Fibroblast of the conjunctiva (primary cell): ENCODE results near the gene UNC5A.

Source experiments
- DNase-seq: peaks from one replicate; pipeline ENCODE4 v3.0.0-alpha.2; 2010; ENCODE audit warnings: low read depth

UNC5A gene

DNA sequence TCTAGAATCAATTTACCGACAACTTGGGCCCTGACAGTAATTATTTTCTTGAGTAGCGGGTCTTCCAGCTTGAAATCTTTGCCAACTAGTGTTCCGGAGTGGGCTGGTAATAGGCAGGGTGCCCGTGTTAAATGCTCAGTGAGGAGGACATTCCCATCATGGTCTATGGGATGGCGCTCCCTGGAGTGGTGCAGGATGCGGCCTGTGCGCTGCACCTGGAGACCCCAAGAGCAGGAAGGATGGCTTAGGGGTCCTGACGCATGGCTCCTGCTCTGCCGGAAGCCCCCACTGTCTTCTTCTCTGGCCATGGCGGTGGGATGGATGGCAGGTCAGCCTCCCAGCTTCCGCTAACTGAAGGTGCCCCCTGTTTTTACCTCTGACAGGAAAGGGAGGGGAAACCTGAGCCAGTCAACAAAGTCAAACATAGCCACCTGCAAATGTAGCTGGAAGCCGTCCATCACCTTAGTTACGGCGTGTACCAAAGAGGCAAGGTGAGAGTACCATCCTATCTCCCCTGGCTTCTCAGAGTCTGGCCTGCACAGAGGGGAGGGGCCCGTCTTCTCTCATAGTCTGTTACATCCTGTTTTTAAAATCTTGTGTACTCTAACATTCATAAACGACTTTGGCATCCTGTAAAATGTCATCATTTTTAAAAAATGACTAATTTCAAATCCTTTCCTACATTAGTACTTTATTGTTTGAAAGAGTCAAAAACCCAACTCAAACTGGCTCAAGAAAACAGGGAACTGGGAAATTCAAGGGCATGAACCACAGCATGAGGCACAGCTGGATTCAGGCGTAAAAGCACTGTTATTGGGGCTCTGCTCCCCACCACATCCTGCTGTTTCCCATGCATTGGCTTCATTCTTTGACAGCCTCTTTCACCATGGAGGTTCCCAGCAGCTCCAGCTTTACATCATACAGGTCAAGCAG, 28.5 kb upstream of the UNC5A start:
- DNase-seq = no peak

- DNase-seq = peak; percentile 27
Measured at GRCh38 chr5:176784218-176785165, 25.9 kb upstream of the UNC5A start.

- no peak for DNase-seq
Measured at GRCh38 chr5:176785184-176786145, 24.9 kb upstream of the UNC5A start.

DNA sequence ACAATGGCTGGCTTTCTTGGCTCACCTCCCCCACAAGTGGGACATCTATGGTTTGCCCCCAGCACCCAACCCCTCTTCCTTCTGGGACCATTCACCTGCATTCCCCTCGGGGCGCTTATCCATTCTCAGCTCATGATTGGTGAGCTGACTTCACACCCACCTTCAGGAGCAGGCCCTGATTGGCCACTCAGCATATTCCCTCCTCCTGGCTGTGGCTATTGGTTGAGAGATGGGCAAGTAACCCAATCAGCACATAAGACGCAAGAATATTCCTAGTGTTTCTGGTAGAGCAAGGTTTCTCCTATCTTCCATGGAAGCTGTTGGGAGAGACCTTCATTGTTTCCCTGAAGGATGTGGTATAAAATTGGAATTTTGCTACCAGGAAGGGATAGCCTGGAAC, 22.7 kb upstream of the UNC5A start:
- DNase-seq = no peak

- DNase-seq = no peak
Measured at GRCh38 chr5:176788091-176788490, 22.3 kb upstream of the UNC5A start.

- no peak for DNase-seq
Measured at GRCh38 chr5:176788941-176789872, 21.2 kb upstream of the UNC5A start.

- DNase-seq = no peak
Measured at GRCh38 chr5:176789873-176790615, 20.3 kb upstream of the UNC5A start.

DNA sequence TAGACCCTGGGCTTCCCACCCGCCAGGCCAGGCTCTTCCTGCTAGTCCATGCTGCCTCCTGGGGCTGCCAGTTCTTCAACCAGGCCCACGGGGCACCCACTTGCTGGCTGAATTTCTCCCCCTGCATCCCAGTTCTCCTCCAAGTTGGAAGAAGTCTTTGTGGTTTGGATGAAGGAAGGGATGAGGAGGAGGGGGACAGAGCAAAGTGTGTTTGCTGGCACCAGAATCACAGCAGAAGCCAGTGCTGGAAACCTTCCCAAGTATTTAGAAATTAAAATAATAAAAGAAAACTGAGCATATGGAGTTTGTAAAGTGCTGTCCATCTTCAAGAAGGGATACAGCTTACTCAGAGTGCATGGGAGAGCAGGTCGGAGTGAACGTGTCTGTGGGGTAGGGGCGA, 19.4 kb upstream of the UNC5A start:
- DNase-seq = no peak

GRCh38 chr5:176792655-176793342, 17.6 kb upstream of the UNC5A start:
- DNase-seq = no peak

- no peak for DNase-seq
Measured at GRCh38 chr5:176793343-176793699, 17.0 kb upstream of the UNC5A start.

GRCh38 chr5:176793736-176794135, 16.6 kb upstream of the UNC5A start:
- no peak for DNase-seq

DNA sequence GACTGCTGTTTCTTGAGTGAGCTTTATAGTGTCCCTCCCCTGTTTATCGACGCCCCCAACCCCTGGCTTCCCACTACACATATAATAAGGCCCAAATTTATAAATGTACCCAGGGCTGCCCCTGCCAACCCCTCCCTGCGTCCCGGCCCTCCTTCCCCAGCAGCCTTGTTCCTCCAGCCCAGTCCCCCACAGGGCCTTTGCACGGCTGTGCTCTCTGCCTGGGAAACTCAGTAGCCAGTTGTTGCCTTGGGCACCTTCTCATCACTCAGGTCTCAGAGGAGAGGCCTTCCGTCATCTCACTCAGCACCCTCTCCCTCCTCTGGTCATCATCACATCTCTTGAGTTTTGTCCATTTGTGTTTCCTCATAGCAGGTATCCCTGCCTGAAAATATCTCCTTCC, 15.8 kb upstream of the UNC5A start:
- no peak for DNase-seq

- DNase-seq = no peak
Measured at GRCh38 chr5:176796411-176796810, 13.9 kb upstream of the UNC5A start.

GRCh38 chr5:176796970-176797369, 13.4 kb upstream of the UNC5A start:
- DNase-seq = no peak

GRCh38 chr5:176797456-176798050, 12.8 kb upstream of the UNC5A start:
- no peak for DNase-seq

GRCh38 chr5:176798086-176798876, 12.1 kb upstream of the UNC5A start:
- DNase-seq = no peak

DNA sequence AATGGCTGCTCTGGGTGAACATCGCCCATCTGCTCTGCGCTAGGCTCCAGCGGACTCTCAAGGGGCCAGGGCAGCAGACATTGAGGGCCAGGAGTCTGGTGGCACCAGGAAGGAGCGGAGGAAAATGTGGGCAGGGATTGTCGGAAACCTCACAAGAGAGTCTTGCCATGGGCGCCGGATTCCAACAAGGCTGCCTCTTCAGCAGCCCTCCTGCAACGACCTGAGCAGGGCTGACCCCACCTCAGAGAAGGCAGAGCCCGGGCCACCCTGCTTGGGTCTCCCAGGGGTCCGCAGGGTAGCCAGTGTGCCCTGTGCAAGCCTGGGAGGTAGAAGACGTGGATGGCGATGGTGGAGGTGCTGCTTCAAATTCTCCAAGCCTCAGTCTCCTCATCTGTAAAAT, 11.4 kb upstream of the UNC5A start:
- no peak for DNase-seq

- no peak for DNase-seq
Measured at GRCh38 chr5:176799488-176799887, 10.9 kb upstream of the UNC5A start.
